ENCODE results near the gene UBR4. TPM values are rescaled to one million over a fixed set of nuclear protein-coding genes. Genes with fewer than 3 reads are reported as not detected.
A peak's percentile ranks its signal among the peaks of the same experiment; 100 is the strongest.

Gene UBR4
- total and polyA plus RNA-seq, 12 donors: 60.0 to 115 (median 90.6) TPM

DNA sequence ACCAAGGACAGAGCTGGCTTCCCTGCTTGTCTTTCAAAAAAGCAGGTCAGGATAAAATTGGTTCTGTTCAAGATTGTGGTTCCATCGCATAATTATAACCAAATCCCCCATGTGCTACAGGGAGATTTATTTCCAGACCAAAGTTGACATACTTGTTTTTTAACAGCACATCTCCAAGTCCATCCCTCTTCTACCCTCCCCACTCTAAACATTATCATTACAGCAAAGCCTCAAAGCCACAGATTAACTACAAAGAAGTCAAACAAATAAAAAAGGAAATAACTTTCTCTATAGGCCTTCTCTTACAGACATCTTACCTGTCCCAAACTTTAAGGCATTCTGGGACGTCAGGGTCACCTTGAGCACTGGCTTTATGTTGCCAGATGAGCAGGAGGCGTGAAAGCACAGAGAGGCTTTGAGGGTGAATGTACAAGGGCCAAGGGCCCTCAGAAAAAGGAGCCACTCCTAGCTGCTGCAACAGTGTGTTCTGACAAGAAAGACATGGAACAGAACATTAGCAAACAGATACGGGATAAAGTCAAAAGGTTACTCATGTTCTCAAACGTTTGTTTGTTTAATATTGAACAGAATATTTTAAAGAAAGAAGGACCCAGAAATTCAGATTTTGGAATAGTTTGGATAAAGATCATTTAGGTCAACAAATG lies 31.2 kb downstream of the UBR4 start:
- ATAC-seq (peak in 4 of 8 donors; percentile 28 to 86 (median 68)), DNase-seq (no peak)
- no peak overlapping the region for H3K4me3 ChIP-seq
- peaks cover 8 to 100% (median 75%) of the 10 kb centered on the region in 9 donors for H3K36me3 ChIP-seq
- H3K4me1 ChIP-seq: peaks cover 0 to 11% (median 0%) of the 10 kb centered on the region in 9 donors
- peak overlapping the region in 4 of 10 donors; percentile 13 to 42 (median 20) for H3K27ac ChIP-seq
- H3K9me3 ChIP-seq: no peaks in the 10 kb centered on the region
- no peaks in the 10 kb centered on the region for H3K27me3 ChIP-seq
- intact Hi-C loops (cut with DNase I): loop anchor here in 7 of 10 donors (1.0 to 10.0 kb wide), 4 partner anchors 62 to 66 kb away; no protein-coding TSS in a partner anchor
- TF ChIP-seq, protein P1, sequence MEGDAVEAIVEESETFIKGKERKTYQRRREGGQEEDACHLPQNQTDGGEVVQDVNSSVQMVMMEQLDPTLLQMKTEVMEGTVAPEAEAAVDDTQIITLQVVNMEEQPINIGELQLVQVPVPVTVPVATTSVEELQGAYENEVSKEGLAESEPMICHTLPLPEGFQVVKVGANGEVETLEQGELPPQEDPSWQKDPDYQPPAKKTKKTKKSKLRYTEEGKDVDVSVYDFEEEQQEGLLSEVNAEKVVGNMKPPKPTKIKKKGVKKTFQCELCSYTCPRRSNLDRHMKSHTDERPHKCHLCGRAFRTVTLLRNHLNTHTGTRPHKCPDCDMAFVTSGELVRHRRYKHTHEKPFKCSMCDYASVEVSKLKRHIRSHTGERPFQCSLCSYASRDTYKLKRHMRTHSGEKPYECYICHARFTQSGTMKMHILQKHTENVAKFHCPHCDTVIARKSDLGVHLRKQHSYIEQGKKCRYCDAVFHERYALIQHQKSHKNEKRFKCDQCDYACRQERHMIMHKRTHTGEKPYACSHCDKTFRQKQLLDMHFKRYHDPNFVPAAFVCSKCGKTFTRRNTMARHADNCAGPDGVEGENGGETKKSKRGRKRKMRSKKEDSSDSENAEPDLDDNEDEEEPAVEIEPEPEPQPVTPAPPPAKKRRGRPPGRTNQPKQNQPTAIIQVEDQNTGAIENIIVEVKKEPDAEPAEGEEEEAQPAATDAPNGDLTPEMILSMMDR (IDR thresholded peaks at IDR 0.05): no peak
- 57 to 59% methylated on average over 5 of the region's 5 CpGs for WGBS, 2 donors

DNA sequence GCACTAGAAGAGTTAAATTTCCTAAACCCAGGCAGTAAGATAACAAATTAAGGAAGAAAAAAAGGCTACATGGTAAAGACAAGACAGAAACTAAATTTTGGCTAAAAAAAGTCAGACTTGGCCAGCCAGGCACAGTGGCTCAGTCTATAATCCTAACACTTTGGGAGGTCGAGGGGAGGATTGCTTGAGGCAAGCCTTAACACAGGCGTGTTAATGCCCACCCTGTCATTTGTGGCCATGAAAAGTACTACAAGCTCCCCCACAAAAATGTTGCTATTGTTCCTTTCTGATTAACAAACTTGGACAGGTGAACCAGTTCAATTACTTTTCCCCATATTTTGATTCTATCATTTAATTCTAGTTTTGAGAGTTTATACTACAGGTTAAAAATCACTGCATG lies 32.3 kb downstream of the UBR4 start:
- Histone ChIP-seq H3K4me3 (no peak overlapping the region), H3K9me3 (no peaks in the 10 kb centered on the region), H3K4me1 (peaks cover 0 to 11% (median 0%) of the 10 kb centered on the region in 9 donors), H3K27me3 (no peaks in the 10 kb centered on the region), H3K27ac (no peak overlapping the region), H3K36me3 (peaks cover 7 to 100% (median 74%) of the 10 kb centered on the region in 9 donors)
- intact Hi-C loops (cut with DNase I): loop anchor here in 6 of 10 donors (2.0 to 10.0 kb wide), 3 partner anchors 63 to 67 kb away; no protein-coding TSS in a partner anchor
- WGBS, 2 donors: 81 to 83% methylated on average over 2 of the region's 2 CpGs
- no peak for DNase-seq
- ATAC-seq: no peak
- TF ChIP-seq, protein P1 (IDR thresholded peaks at IDR 0.05): no peak

DNA sequence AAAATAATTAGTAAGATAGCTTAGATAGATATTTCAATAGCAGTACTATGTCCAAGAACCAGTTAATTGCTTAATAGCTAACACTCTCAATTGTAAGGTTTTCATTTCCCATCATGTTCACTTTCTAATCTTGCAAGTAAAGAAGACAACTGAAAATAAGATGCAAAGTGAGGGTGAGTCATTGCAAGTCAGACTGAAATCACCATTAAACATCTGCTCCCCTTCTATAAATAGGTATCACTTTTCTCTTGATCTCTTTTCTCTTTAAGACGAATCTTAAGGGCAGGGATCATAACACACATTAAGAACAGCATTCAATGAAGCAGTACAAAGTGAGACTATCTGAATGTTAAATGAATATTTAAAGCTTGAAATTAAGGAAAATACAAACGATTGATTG lies 40.4 kb downstream of the UBR4 start:
- no peak for DNase-seq
- TF ChIP-seq, protein P1 (IDR thresholded peaks at IDR 0.05): no peak
- Histone ChIP-seq H3K4me1 (peaks cover 0 to 9% (median 0%) of the 10 kb centered on the region in 9 donors), H3K27me3 (no peaks in the 10 kb centered on the region), H3K36me3 (peaks cover 0 to 100% (median 91%) of the 10 kb centered on the region in 9 donors), H3K27ac (no peak overlapping the region), H3K4me3 (no peak overlapping the region), H3K9me3 (no peaks in the 10 kb centered on the region)
- intact Hi-C loops (cut with DNase I): loop anchor here in 1 of 10 donors (10.0 kb wide), 1 partner anchor 75 kb away; no protein-coding TSS in a partner anchor
- no peak for ATAC-seq
- 72 to 77% methylated on average over 2 of the region's 2 CpGs for WGBS, 2 donors

DNA sequence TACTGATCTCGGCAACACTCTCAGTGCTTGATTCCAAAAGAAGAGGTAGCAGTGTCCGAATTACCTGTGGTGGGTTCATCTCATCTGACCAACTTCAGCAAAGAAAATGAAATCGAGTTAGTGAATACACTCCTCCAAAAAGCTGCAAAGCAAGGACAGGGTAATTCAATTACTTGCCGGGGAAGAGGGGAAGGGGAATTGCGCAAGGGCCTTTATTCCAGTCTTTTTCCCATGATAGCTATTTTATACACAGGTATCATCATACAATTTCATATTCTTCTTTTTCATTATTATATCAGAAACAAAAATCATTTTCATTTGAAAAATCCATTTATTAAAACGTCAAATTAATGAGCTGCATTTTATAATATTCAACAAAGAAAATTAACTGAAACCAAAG lies 42.9 kb downstream of the UBR4 start:
- TF ChIP-seq, protein P1 (IDR thresholded peaks at IDR 0.05): no peak
- H3K27me3 ChIP-seq: no peaks in the 10 kb centered on the region
- peaks cover 4 to 100% (median 94%) of the 10 kb centered on the region in 9 donors for H3K36me3 ChIP-seq
- WGBS, 2 donors: 91 to 97% methylated on average over 6 of the region's 6 CpGs
- no peak for ATAC-seq
- no peaks in the 10 kb centered on the region for H3K9me3 ChIP-seq
- no peak overlapping the region for H3K4me3 ChIP-seq
- H3K4me1 ChIP-seq: peaks cover 0 to 21% (median 0%) of the 10 kb centered on the region in 9 donors
- no peak for DNase-seq
- no peak overlapping the region for H3K27ac ChIP-seq
- intact Hi-C loops (cut with DNase I): no loop called here

Data from heart right ventricle (tissue), 16 donors.